PC-3 (cell line): Measurements from ENCODE around the gene DNM2.

Experiments used
- CTCF ChIP-seq: fragments of 300-600 bp; sonication (generic); conservative IDR thresholded peaks from 2 replicates; pipeline ENCODE4 v1.5.1; 2017; ENCODE audit warnings: antibody characterized with exemption, low read depth, mild to moderate bottlenecking, low read length
- EZH2 ChIP-seq: fragments of 300-600 bp; sonication (generic); IDR thresholded peaks from one replicate; pipeline ENCODE4 v1.6.1; 2017; ENCODE audit warnings: antibody characterized with exemption, mild to moderate bottlenecking, low read length; ENCODE audit not compliant: unreplicated experiment
- EZH2phosphoT487 ChIP-seq: fragments of 300-600 bp; sonication (generic); IDR thresholded peaks from 2 replicates; pipeline ENCODE4 v1.6.1; 2018; ENCODE audit warnings: mild to moderate bottlenecking, antibody characterized with exemption, low read length, borderline replicate concordance

GRCh38 chr19:10670182-10670581 lies 47.7 kb upstream of the DNM2 start:
- TF ChIP-seq CTCF, result no peak
- TF ChIP-seq EZH2phosphoT487, result no peak
- no peak for TF ChIP-seq EZH2
